Measurements from ENCODE around the gene SNCG. TPM values are rescaled to one million over a fixed set of nuclear protein-coding genes. Genes with fewer than 3 reads are reported as not detected.
"Not testable (repeated sequence)": the region's sequence is repeated elsewhere in the genome, so short reads cannot be mapped to it uniquely, and the experiment has no call there.

The SNCG gene
- total RNA-seq, 1 experiment from 2014 or later: 53.5 TPM

GRCh38 chr10:86970982-86971231 is 12.5 kb downstream of the SNCG start:
- in situ Hi-C loops (cut with HindIII; ENCODE audit: low sequenced_read_pairs): no loop called here
- DNase-seq (ENCODE audit: low spot score): peak; percentile 24

DNA sequence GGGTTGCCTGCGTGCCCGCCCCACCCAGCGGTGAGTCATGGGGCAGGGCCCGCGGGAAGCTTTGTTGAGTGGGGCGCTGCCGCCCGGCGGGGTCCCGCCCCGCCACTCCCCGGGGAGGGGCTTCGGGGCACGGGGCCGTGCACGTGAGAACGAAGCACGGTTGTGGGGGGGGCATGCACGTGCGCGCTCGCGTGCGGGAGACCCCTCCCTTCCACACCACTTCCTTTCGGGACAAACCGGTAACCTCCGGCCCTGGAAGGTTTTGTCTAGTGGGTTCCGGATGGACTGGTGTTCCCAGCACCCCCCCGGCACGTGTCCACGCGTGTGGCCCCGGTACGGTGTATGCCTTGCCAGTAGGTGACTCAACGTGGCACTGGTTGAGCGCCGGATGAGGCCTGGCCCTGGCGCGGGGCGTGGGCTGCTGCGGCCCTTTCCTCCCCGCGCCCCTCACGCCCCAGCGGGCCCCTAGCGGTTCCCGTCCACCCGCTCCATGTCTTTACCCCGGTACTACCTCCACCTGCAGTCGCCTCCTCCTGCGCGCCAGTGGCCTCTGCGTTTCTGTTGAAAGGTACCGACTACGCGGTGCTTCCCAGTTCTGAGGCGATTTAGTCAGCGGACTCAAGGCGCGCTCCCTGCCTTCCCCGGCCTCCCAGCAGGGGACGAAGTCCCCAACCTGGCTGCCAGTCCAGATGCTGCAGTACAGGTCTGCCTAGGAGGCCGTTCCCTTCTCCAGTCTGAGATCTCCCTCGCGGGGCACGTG is 13.0 kb downstream of the SNCG start:
- DNase-seq (ENCODE audit: low spot score): peak; percentile 27
- in situ Hi-C loops (cut with HindIII; ENCODE audit: low sequenced_read_pairs): no loop called here

DNA sequence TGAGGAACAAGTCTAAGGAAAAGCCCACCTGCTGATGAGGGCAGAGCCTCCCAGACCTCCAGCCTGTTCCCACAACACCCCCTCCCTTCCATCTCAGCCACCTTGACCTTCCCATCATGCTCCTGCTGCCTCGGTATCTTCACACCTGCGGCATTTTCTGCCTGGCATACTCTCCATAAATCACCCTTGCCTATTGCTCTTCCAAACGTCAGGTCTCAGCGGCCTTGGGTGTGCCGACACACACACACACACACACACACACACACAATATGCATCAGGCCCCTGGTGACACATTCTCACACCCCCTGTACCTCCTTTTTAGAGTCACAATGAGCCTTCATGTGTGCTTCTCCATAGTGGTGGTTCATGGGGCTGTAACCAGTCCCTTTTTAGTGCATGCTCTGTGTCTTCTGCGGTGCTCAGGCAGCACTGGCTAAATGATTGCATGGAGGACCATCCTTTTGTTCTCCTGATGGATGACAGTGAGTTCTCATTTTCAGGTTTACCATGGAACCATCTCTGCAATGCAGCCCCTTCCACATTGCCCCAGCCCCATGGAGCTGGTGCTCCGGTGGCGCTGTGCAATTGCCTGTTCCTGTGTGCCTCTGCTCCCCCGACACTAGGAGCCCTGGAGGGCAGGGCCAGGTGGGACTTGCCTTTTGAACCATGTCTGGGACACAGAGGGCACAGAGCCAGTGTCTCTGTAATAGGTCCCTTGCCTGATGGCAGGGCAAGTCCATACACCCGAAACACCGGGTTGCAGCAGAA is 14.4 kb downstream of the SNCG start:
- in situ Hi-C loops (cut with HindIII; ENCODE audit: low sequenced_read_pairs): no loop called here
- DNase-seq (ENCODE audit: low spot score): no peak

DNA sequence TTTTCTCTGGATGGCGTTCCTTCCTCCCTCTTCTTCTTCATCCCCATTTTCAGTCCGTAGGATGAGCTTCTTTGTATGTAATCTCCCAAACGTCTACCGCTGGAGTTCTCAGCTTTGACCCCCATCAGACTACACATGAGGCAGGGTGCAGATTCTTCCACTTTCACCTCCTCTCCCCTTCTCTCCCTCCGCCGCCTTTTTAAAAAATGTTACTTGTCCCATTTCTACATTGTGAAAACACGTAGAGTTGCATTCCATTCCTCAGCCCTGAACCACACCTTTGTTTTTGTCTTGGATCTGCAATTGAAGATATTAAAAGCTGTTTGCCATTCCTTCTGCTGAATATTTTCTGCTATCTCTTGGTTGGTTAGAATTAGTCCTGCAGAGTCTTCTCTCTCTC is 16.1 kb downstream of the SNCG start:
- DNase-seq (ENCODE audit: low spot score): no peak
- in situ Hi-C loops (cut with HindIII; ENCODE audit: low sequenced_read_pairs): no loop called here

DNA sequence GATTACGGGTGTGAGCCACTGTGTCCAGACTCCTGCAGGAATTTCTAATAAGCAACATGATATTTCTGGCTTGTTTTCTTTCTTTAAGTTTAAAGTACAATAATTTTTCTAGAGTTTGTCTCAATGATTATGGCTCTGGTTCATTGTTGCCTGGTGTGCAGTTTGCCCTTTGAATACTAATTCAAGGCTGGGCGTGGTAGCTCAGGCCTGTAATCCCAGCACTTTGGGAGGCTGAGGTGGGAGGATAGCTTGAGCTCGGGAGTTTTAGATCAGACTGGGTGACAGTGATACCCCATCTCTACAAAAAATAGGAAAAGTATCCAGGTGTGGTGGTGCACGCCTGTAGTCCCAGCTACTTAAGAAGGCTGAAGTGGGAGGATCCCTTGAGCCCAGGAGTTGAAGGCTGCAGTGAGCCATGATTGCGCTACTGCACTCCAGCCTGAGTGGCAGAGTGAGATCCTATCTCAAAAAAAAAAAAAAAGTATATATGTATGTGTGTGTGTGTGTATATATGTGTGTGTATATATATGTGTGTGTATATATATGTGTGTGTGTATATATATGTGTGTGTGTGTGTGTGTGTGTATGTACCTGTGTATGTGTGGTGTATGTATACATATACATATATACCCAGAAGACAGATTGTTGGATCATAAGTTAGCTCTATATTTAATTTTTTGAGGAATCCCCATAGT is 18.1 kb downstream of the SNCG start:
- DNase-seq (ENCODE audit: low spot score): no peak
- in situ Hi-C loops (cut with HindIII; ENCODE audit: low sequenced_read_pairs): no loop called here

DNA sequence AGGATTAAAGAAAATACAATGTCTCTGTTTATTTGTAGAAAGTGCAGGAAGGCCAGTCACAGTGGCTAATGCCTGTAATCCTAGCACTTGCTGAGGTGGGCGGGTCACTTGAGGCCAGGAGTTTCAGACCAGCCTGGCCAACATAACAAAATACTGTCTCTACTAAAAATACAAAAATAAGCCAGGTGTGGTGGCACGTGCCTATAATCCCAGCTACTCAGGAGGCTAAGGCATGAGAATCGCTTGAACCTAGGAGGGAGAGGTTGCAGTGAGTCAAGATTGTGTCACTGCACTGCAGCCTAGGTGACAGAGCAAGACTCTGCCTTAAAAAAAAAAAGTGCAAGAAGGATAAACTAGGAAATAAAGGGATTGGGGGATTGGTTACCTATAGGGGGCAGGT is 20.1 kb downstream of the SNCG start:
- DNase-seq (ENCODE audit: low spot score); in situ Hi-C loops (cut with HindIII; ENCODE audit: low sequenced_read_pairs): not testable (repeated sequence)

DNA sequence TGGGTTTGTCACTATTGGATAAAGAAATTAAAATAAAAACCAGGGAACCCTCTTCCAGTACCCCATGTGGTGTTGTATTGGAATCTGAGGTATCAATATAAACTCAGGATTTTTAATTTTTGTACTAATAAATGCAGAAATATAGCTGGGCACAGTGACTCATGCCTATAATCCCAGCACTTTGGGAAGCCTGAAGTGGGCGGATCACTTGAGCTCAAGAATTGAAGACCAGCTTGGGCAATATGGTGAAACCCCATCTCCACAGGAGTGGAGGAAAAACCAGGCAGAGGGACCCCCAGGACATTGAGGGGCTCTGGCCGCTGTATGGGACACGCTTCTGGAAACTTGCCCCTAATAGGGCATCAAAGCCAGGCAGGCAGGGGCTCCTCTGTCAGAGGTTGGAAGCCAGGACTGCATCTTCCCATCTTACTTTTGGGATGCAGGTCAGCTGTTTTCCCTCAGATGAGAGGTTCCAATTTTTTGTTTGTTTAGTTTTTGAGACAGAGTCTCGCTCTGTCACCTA is 21.0 kb downstream of the SNCG start:
- no peak for DNase-seq (ENCODE audit: low spot score)
- in situ Hi-C loops (cut with HindIII; ENCODE audit: low sequenced_read_pairs): no loop called here

GRCh38 chr10:86979977-86980448 is 21.6 kb downstream of the SNCG start:
- in situ Hi-C loops (cut with HindIII; ENCODE audit: low sequenced_read_pairs): no loop called here
- no peak for DNase-seq (ENCODE audit: low spot score)

DNA sequence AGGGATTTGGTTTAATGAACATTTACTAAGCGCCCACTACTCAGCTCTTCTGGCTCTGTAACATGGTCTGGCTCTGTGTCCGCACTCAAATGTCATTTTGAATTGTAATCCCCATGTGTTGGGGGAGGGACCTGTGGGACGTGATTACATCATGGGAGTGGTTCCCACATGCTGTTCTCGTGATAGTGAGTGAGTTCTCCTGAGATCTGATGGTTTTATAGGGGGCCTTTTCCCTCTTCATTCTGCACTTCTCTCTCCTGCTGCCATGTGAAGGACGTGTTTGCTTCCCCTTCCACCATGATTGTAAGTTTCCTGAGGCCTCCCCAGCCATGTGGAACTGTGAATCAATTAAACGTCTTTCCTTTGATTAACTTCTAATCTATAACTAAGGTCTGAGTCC is 22.6 kb downstream of the SNCG start:
- in situ Hi-C loops (cut with HindIII; ENCODE audit: low sequenced_read_pairs); DNase-seq (ENCODE audit: low spot score): not testable (repeated sequence)

GRCh38 chr10:86981716-86982115 is 23.3 kb downstream of the SNCG start:
- DNase-seq (ENCODE audit: low spot score): no peak
- in situ Hi-C loops (cut with HindIII; ENCODE audit: low sequenced_read_pairs): no loop called here

GRCh38 chr10:86984498-86984897 is 26.1 kb downstream of the SNCG start:
- in situ Hi-C loops (cut with HindIII; ENCODE audit: low sequenced_read_pairs); DNase-seq (ENCODE audit: low spot score): not testable (repeated sequence)

- no peak for DNase-seq (ENCODE audit: low spot score)
- in situ Hi-C loops (cut with HindIII; ENCODE audit: low sequenced_read_pairs): no loop called here
These were observed 30.1 kb downstream of the SNCG start for GRCh38 chr10:86988520-86988919.

DNA sequence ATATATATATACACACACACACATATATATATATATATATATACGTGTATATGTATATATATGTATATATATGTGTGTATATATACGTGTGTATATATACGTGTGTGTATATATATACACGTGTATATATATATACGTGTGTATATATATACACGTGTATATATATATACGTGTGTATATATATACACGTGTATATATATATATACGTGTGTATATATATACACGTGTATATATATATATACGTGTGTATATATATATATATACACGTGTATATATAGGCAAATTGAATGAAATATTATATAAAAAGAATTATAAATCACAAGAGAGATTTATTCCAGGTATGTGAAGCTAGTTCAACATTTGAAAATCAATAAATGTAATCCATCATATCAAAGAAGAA is 33.0 kb downstream of the SNCG start:
- DNase-seq (ENCODE audit: low spot score); in situ Hi-C loops (cut with HindIII; ENCODE audit: low sequenced_read_pairs): not testable (repeated sequence)

GRCh38 chr10:86992456-86992855 is 34.1 kb downstream of the SNCG start:
- in situ Hi-C loops (cut with HindIII; ENCODE audit: low sequenced_read_pairs): no loop called here
- DNase-seq (ENCODE audit: low spot score): no peak

DNA sequence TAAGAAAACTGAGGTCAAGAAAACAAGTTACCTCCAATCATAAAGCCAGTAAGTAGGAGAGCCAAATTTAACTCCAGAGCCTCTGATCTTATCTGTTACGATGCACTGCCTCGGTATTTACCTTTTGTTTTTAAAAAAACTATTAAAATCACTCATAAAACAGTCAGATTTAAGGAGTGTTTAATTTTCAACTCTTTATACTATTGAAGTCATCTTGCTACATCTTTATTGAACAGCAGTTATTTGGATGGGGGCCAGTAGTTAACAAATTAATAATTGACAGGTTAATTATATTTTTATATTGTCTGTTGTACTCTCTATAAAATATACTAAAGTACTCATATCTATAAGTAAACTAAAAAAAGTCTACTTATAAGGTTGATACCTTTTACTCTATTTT is 34.5 kb downstream of the SNCG start:
- in situ Hi-C loops (cut with HindIII; ENCODE audit: low sequenced_read_pairs): no loop called here
- DNase-seq (ENCODE audit: low spot score): no peak

GRCh38 chr10:86999802-87000403 is 41.5 kb downstream of the SNCG start:
- DNase-seq (ENCODE audit: low spot score); in situ Hi-C loops (cut with HindIII; ENCODE audit: low sequenced_read_pairs): not testable (repeated sequence)

DNA sequence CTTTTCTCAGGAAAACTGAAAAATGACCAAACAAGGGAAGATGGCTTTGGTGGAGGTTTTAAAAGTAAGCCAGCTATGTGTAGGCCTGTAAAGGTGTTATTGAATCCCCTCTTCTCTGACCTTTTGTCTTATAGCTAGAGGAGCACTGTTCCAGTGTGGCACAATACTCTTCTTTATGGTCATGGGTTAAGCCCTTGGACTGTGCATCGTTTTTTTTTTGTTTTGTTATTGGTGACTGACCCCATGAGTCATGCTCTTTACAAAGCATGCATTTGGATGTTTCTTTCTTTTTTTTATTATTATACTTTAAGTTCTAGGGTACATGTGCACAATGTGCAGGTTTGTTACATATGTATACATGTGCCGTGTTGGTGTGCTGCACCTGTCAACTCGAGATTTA is 42.1 kb downstream of the SNCG start:
- in situ Hi-C loops (cut with HindIII; ENCODE audit: low sequenced_read_pairs): no loop called here

DNA sequence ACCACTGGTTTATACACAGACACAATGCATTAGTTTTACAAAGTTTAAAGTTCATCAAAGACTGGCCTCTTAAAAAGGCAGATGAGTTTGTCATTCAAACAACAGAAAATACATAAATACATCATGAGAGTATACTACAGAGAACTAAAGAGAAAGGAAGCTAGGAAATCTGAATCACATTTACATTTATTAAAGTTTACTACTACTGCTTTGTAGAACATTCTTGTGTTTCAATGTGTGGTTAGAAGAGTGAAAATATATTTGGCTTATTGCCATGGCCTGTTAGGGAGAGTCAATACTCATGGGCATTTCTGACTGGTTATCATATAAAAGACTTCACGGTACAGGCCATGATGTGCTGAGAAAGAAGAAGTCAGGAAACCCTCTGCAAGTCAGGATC is 48.7 kb downstream of the SNCG start:
- DNase-seq (ENCODE audit: low spot score); in situ Hi-C loops (cut with HindIII; ENCODE audit: low sequenced_read_pairs): not testable (repeated sequence)

More for the DNA sequence above, 42.1 kb downstream of the SNCG start:
- DNase-seq (ENCODE audit: low spot score): no peak

GRCh38 chr10:87007674-87008073 is 49.3 kb downstream of the SNCG start:
- in situ Hi-C loops (cut with HindIII; ENCODE audit: low sequenced_read_pairs); DNase-seq (ENCODE audit: low spot score): not testable (repeated sequence)

Measured in G401 (cell line).